Stimulated activated CD8-positive, alpha-beta memory T cell treated with anti-CD3 and anti-CD28 coated beads, Interleukin-15, amount 100 ng/mL, for 4 hours (primary cell): ENCODE results near the gene NFE2L2.
"Not testable (repeated sequence)": the region's sequence is repeated elsewhere in the genome, so short reads cannot be mapped to it uniquely, and the experiment has no call there.

Experiments used
- DNase-seq, 2 donors: peaks; one replicate each; pipeline ENCODE4 v3.0.0-alpha.2; 2020; ENCODE audit warnings: low read depth in 2 of 2

The NFE2L2 gene

DNA sequence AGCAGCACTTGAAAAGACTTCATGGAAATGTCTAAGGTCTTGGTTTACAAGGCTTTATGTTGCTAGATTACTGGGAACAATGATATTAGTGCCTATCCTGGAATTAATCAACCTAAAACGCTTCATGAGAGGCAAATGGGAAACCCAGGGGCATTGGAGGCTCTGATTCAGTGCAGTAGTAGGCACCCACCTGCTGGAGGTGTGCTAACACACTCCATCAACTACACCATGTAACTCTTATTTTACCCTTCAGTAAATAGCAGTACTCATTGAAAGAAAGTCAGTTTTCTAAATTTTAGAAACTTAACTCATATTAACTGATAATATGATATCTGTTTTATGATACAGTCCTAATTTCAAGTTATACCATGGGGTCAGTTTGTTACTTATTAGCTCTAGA is 69.3 kb downstream of the NFE2L2 start:
- DNase-seq = no peak

DNA sequence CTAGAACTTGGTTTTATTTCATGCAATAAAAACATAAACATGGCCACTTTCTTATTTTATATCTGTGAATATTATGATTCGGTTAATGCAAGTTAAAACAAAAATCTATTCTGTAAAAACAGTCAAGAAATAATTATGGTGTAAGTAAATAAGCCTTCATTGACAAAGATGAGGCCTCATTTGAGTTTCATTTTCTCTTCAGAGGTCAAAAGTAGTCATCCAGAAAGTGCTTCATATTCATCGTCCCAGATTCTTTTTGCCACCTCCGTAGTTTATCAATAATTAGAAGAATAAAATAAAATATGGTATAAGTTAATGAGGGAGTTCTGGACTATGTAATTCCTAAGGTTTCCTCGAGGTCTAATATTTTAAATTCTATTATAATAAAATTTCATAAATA is 71.3 kb downstream of the NFE2L2 start:
- no peak for DNase-seq

DNA sequence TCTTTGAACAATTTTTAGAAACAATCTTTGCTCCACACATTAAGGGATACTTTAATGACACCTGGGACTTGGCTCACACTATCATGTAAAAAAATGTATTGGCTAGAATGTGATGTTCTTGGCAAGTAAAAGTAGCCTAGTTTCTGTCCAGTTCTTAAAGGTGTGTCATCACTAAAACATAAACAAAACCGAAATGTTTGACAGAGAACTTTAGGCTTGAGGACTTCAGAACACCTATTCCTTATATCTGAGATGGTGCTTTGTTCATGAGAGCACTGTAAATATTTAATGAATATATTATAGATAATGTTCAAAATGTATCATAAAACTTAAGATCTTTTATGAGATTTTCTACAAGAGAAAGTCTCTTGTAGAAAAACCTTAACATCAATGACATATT is 71.7 kb downstream of the NFE2L2 start:
- DNase-seq = no peak

DNA sequence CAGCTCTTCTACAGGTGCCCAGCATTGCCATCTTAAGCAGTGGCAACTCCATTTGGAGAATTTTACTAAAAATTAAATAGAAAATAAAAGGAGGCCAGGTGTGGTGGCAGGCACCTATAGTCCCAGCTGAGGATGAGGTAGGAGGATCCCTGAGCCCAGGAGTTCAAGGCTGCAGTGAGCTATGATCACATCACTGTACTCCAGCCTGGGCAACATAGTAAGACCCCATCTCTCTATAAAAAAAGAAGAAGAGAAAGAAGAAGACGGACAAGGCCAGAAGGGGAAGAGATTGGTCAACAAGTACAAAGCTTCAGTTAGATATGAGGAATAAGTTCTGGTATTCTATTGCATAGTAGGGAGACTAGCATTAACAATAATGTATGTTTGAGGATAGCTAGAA is 73.6 kb downstream of the NFE2L2 start:
- DNase-seq = no peak

DNA sequence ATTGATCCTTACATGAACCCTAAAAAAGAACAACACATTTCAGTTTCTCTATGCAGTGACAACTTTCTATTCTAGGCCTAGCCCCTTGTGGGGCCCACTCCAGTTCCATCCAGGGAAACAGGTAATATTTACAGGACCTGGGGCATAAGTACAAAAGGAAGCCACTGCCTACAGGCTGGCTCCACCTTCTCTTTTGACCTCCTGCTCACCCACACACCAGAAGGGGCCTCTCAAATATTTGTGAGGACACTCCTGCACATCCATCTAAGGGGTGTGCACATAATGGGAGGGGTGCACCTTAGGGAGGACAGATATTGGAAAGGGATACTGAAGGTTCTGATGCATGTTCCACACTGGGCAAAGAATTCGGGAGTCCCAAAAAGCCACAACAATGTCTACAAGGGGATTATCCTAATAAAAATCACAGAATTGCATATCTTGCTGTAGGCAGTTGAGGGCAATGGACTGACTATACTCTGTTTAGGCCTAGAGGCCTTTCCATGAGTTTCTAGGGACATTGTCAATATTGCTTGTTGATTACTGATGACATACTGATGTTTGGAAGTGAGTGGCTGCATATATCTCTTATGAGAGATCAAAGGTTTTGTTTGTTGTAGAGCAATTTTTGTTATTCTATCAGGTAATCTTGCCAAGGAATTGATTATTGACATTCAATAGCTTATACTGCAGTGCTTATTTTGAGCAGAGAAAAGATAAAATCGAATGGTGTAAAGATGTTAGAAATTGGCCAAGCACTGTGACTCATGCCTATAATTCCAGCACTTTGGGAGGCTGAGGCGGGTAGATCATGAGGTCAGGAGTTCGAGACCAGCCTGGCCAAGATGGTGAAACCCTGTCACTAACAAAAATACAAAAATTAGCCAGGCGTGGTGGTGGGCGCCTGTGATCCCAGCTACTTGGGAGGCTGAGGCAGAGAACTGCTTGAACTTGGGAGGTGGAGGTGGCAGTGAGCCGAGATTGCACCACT is 75.8 kb downstream of the NFE2L2 start:
- no peak for DNase-seq

DNA sequence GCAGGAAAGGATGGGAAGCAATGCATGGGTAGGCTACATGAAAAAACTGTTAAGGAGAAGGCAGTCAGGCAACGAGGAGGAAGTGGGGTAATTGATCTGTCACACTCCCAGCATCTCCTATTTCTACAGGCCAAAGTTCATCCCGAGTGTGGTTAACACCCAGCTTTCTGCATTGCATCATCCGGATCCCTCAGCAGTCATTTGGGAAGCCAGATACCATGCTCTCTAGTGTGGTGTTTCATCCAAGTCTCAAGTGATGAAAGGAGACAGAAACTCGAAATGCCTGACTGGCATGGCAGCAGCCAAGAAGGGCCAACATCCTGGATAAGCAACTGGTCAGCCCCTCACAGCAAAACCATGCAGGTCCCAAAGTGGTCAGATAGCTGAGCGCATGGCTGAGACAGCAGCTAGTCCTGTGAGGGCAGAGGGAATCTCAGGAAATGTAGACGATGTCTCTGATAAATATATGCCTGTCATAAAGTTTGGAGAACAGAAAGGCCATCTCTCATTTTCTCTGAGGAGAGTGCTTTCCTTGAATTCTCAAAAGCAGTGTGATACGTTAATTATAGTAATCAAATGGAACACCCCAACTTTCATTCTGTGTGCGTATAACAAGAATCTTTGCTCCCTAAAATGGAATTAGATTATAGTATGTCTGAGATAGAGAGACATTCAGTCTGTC is 76.8 kb downstream of the NFE2L2 start:
- no peak for DNase-seq

DNA sequence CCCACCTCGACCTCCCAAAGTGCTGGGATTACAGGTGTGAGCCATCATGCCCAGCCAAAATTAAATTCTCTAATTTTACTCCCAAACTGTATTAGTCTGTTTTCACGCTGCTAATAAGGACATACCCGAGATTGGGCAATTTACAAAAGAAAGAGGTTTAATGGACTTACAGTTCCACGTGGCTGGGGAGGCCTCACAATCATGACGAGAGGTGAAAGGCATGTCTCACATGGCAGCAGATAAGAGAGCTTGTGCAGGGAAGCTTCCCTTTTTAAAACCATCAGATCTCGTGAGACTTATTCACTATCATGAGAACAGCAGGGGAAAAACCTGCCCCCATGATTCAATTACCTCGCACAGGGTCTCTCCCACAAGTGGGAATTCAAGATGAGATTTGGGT is 78.5 kb downstream of the NFE2L2 start:
- not testable (repeated sequence) for DNase-seq

DNA sequence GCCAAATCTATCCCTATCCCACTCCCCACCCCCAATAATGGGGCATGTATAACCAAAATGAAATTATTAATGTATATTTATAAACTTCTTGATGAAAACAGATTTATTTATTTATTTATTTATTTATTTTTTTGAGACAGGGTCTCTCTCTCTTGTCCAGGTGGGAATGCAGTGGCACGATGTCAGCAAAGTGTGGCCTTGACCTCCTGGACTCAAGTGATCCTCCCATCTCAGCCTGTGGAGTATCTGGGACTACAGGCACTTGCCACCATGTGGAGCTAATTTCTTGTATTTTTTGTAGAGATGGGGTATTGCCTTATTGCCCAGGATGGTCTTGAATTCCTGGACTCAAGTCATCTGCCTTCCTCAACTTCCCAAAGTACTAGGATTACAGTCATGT is 79.9 kb downstream of the NFE2L2 start:
- no peak for DNase-seq

DNA sequence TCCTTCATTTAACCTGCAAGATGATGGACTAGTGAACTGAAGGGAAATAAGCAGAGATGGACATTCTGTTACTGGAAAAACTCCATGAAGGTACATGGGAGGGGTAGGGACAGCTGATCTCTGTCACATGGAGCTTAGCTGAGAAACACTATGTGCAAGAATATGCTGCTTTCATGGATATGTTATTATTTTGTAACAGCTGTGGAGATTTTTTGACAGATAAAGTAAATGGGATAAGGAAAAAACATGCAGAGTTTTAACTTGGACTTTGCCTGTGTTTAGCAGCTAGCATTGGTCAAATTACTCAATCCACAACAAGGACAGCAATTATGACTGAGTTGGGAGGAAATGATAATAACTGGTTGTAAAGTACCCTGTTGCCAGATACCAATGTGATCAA is 80.7 kb downstream of the NFE2L2 start:
- no peak for DNase-seq
